Measurements from ENCODE around the gene LGR5. TPM values are rescaled to one million over a fixed set of nuclear protein-coding genes. Genes with fewer than 3 reads are reported as not detected.

Gene LGR5
- total RNA-seq, 2 donors from 2014 or later = 1.8 to 7.4 TPM

DNA sequence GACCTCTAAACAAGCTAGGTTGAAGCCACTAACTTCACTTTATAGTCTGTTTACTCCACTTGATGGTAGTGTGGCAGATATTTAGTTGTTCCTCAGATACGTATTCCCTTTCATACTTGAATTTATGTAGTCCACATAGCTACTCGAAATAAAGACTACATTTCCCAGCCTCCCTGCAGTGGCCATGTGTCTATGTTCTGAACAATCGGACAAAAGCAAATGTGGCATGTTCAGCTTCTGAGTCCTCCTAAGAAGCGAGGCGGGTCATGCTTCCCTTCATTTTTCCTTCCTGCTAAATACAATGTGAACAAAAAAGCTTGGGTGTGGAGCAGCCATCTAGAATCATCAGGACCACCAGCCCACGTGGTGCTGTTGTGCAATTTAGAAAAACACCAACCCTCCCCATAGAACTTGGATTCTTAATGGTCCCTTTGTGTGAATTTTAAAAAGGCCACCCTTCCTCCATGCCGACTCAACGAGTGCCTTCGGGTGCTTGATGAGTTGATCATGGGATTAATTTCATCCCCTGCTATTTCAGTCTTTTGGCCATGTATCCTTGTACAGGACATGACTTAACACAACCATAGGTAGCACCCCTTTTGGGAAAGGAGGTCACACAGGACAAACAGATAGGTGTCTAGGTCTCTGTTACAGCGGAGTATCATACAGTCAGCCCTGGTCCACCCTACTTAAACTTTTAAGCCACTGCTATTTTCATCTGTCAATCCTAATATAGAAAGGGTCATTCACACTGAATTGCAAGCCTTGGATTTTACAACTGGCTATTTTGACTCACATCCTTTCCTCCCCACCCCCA is 163.4 kb downstream of the LGR5 start:
- Histone ChIP-seq H3K27me3 (replicated peaks; ENCODE audit: insufficient read depth) (no peaks in the 10 kb centered on the region), H3K36me3 (peaks cover 5% of the 10 kb centered on the region), H3K9me3 (no peaks in the 10 kb centered on the region), H3K27ac (no peak overlapping the region), H3K4me1 (ENCODE audit: control insufficient read depth in 1 of 2, low read depth in 2 of 2) (peaks cover 10 to 43% of the 10 kb centered on the region in 2 donors), H3K4me3 (no peak overlapping the region)
- no peak for ATAC-seq (ENCODE audit: insufficient number of reproducible peaks, low FRiP score, low read depth)
- TF ChIP-seq, protein P1, sequence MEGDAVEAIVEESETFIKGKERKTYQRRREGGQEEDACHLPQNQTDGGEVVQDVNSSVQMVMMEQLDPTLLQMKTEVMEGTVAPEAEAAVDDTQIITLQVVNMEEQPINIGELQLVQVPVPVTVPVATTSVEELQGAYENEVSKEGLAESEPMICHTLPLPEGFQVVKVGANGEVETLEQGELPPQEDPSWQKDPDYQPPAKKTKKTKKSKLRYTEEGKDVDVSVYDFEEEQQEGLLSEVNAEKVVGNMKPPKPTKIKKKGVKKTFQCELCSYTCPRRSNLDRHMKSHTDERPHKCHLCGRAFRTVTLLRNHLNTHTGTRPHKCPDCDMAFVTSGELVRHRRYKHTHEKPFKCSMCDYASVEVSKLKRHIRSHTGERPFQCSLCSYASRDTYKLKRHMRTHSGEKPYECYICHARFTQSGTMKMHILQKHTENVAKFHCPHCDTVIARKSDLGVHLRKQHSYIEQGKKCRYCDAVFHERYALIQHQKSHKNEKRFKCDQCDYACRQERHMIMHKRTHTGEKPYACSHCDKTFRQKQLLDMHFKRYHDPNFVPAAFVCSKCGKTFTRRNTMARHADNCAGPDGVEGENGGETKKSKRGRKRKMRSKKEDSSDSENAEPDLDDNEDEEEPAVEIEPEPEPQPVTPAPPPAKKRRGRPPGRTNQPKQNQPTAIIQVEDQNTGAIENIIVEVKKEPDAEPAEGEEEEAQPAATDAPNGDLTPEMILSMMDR (IDR thresholded peaks at IDR 0.05) = no peak
- DNase-seq (ENCODE audit: low spot score) = no peak

DNA sequence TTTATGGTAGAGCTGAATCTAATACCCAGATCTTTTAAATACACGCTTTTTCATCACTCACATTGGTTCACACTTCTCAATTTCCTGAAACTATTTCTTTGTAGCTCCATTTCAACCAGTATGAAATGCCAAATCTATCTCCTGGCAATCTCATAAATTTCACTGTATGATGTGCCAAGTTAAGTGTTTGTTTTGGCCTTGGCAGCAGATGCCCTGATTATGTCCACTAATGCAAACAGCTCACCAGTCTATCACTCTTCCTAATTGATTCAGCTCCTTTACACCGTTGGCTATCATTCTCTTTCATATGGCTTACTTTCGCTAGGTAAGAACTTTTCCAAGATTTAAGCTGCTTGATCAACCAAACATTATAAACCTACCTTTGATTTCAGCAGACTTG is 165.4 kb downstream of the LGR5 start:
- H3K4me1 ChIP-seq (ENCODE audit: control insufficient read depth in 1 of 2, low read depth in 2 of 2) = peaks cover 10 to 43% of the 10 kb centered on the region in 2 donors
- H3K9me3 ChIP-seq = no peaks in the 10 kb centered on the region
- TF ChIP-seq, protein P1 (IDR thresholded peaks at IDR 0.05) = no peak
- ATAC-seq (ENCODE audit: insufficient number of reproducible peaks, low FRiP score, low read depth) (no peak), DNase-seq (ENCODE audit: low spot score) (no peak)
- no peak overlapping the region for H3K4me3 ChIP-seq
- peaks cover 9% of the 10 kb centered on the region for H3K36me3 ChIP-seq
- H3K27ac ChIP-seq = peak overlapping the region in 1 of 2 donors; percentile 12
- H3K27me3 ChIP-seq (replicated peaks; ENCODE audit: insufficient read depth) = no peaks in the 10 kb centered on the region

DNA sequence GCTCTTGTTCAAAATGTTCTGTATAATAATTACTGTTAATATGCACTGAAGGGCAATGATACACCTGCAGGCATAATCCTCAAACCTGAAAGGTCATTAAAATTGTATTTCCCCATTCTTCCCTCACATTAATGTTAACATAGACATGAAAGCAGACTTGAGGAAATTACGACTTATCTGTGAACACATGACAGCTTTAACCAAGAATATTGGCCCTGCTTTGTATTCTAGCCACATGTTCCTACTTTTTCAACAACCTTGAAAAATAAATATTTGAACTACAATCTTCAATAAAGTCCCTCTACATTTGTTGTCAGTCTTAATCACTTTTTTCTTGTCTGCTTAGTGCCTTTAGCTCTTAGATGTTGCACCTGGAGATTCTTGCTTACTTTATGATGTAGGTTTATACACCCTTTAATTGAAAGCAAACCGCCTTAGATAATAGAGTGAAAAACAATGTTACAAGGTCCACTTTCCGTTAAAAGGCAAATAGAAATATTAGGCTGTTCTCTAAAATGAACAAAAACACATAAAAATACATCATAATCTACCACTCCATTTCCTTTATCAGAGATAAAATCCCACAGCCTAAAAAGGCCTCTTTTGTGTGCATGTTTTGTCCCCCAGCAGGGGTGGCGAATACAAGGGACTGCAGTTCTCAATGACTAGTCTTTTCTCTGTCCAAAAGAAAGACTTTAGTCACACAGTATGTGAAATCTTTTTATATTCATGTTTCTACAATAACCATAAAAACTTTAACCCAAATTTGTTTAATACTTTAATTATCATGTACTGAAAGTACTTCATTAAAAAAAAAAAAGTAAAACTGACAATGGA is 168.1 kb downstream of the LGR5 start:
- ATAC-seq (ENCODE audit: insufficient number of reproducible peaks, low FRiP score, low read depth) (no peak), DNase-seq (ENCODE audit: low spot score) (no peak)
- H3K4me1 ChIP-seq (ENCODE audit: control insufficient read depth in 1 of 2, low read depth in 2 of 2) = peaks cover 7 to 25% of the 10 kb centered on the region in 2 donors
- no peaks in the 10 kb centered on the region for H3K9me3 ChIP-seq
- no peak overlapping the region for H3K27ac ChIP-seq
- H3K4me3 ChIP-seq = no peak overlapping the region
- peaks cover 22% of the 10 kb centered on the region for H3K36me3 ChIP-seq
- TF ChIP-seq, protein P1 (IDR thresholded peaks at IDR 0.05) = no peak
- H3K27me3 ChIP-seq (replicated peaks; ENCODE audit: insufficient read depth) = no peaks in the 10 kb centered on the region

DNA sequence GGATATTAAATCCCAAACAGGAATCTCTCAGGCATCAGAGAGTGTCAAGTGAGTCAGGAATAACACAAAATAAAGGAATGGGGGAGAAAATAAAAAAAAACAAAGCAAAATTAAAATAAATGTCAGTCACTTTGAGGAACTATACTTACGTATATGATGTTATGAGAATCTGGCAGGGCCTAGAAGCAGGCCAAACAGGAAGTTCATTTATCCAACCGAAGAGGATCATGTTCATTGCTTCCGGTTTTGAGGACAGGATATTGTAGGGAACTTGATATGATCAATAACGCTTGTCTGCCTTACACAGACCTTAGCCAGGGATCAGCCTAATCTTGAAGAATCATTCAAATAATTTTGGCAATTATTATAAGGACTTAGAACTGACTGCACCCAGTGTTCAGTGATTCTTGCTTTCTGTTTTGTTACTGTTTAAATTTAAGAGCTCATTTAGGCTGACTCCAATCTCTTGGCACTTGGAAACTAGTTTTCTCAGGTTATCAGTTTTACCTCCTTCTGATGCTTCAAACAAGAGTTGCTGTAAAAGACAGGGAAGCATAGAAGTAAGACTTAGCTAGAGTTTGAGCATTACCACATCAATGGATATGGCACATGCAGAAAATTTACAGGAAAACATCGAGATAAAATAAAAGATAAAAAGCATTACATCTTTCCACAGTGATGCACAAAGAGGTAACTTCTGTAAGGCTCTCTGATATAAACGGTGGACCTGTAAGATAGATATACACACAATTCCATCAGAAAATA is 170.6 kb downstream of the LGR5 start:
- H3K27me3 ChIP-seq (replicated peaks; ENCODE audit: insufficient read depth) = no peaks in the 10 kb centered on the region
- DNase-seq (ENCODE audit: low spot score) = no peak
- no peak overlapping the region for H3K27ac ChIP-seq
- no peaks in the 10 kb centered on the region for H3K9me3 ChIP-seq
- H3K4me3 ChIP-seq = no peak overlapping the region
- no peak for ATAC-seq (ENCODE audit: insufficient number of reproducible peaks, low FRiP score, low read depth)
- TF ChIP-seq, protein P1 (IDR thresholded peaks at IDR 0.05) = no peak
- H3K4me1 ChIP-seq (ENCODE audit: control insufficient read depth in 1 of 2, low read depth in 2 of 2) = peaks cover 0 to under 1% of the 10 kb centered on the region in 2 donors
- H3K36me3 ChIP-seq = peaks cover 27% of the 10 kb centered on the region

All from thoracic aorta (tissue), 2 donors.